ENCODE results near the gene IRF2BP2.
A peak's percentile ranks its signal among the peaks of the same experiment; 100 is the strongest.

The IRF2BP2 gene

DNA sequence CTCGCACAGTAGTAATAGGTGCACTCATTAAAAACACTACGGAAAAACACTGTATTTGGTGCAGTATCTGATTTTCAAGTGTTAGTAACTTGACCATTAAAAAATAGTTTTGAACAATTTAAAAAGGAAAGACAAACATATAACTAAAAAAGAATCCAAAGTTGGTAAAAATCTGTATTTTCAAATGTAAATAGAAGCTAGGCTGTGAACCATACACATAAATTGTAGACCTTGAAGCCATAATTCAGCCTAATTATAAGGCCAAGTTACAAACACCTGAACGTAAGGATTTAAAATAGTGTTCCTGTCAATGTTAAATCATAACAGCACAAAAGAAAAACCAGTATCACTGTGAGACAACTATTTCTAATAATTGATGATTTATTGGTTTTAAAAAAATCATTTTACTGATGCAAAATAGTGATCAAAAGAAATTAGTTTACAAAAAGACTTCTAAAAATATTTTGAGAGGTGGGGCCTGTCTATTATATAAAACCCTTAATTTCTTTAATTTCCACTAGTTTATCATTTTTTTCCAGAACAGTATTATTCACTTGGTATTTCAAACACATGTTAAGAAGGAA, 4.5 kb downstream of the IRF2BP2 start:
- DNase-seq = no peak
- Histone ChIP-seq H3K4me1 (ENCODE audit: low read length) (peaks cover 56% of the 10 kb centered on the region), H3K79me2 (ENCODE audit: low read length) (peaks cover 73% of the 10 kb centered on the region), H2AFZ (ENCODE audit: low read length) (no peak overlapping the region), H3K9me2 (replicated peaks; ENCODE audit: insufficient read depth, low read length) (no peaks in the 10 kb centered on the region), H3K9ac (ENCODE audit: low read length) (peak overlapping the region; percentile 96; the same call in 1 of the 2 replicates), H3K27ac (ENCODE audit: low read length) (peak overlapping the region; percentile 96; the same call in 1 of the 2 replicates), H3K36me3 (replicated peaks; ENCODE audit: insufficient read depth, low read length) (peaks cover 9% of the 10 kb centered on the region), H3K27me3 (replicated peaks; ENCODE audit: insufficient read depth, low read length) (no peaks in the 10 kb centered on the region), H3F3A (ENCODE audit: insufficient read depth, low read length) (peaks cover 77% of the 10 kb centered on the region), H3K9me3 (replicated peaks; ENCODE audit: insufficient read depth, low read length) (no peaks in the 10 kb centered on the region), H3K4me3 (ENCODE audit: low read length) (peak overlapping the region; percentile 80), H4K20me1 (ENCODE audit: insufficient read depth, low read length) (peaks cover 12% of the 10 kb centered on the region; the same call in 1 of the 2 replicates), H3K4me2 (ENCODE audit: low read depth, low read length) (peak overlapping the region; percentile 100)
- no peak for TF ChIP-seq EZH2phosphoT487 (IDR thresholded peaks at IDR 0.05; ENCODE audit: low read length)
- TF ChIP-seq, protein P1, sequence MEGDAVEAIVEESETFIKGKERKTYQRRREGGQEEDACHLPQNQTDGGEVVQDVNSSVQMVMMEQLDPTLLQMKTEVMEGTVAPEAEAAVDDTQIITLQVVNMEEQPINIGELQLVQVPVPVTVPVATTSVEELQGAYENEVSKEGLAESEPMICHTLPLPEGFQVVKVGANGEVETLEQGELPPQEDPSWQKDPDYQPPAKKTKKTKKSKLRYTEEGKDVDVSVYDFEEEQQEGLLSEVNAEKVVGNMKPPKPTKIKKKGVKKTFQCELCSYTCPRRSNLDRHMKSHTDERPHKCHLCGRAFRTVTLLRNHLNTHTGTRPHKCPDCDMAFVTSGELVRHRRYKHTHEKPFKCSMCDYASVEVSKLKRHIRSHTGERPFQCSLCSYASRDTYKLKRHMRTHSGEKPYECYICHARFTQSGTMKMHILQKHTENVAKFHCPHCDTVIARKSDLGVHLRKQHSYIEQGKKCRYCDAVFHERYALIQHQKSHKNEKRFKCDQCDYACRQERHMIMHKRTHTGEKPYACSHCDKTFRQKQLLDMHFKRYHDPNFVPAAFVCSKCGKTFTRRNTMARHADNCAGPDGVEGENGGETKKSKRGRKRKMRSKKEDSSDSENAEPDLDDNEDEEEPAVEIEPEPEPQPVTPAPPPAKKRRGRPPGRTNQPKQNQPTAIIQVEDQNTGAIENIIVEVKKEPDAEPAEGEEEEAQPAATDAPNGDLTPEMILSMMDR (IDR thresholded peaks at IDR 0.05; ENCODE audit: low read length) = no peak
- TF ChIP-seq EZH2 (optimal IDR thresholded peaks at IDR 0.05; ENCODE audit: low read depth, low read length) = no peak

DNA sequence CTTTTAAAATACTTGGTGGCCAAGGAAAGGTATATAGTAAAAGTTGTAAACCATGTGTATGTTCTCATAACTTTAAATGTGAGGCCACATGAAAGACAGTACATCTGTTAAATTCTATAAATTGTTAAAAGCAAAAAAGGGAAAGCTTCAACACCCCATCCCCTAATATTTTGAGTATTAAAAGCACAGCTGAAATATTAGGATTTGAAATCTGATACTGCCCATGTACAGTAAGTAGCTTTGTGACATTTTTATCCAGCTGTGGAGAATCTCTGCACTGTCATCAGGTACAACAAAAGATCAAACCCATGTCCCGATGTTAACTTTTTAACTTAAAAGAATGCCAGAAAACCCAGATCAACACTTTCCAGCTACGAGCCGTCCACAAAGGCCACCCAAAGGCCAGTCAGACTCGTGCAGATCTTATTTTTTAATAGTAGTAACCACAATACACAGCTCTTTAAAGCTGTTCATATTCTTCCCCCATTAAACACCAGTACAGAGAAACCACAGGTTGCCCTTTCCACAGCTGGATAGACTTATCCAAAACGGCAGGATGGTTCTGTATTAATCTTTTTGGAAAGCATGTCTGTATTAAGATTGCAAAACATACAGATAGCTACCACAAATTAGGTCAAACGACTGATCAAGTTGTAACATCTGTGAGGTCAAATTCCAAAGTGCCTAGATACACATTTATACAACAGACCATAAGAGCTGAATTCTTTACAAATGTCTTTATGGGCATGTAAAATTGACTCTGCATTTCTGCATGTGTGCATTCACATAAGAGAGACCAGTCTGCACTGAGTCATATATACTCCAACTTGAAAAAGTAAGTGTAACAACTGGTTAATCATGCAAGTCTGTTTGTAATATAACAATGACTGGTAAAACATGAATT, 5.2 kb downstream of the IRF2BP2 start:
- Histone ChIP-seq H2AFZ (ENCODE audit: low read length) (no peak overlapping the region), H3K27ac (ENCODE audit: low read length) (peak overlapping the region; percentile 3; the same call in 1 of the 2 replicates), H3K36me3 (replicated peaks; ENCODE audit: insufficient read depth, low read length) (peaks cover 9% of the 10 kb centered on the region), H3K9me2 (replicated peaks; ENCODE audit: insufficient read depth, low read length) (no peaks in the 10 kb centered on the region), H3K27me3 (replicated peaks; ENCODE audit: insufficient read depth, low read length) (no peaks in the 10 kb centered on the region), H3K4me3 (ENCODE audit: low read length) (peak overlapping the region; percentile 80), H3K9me3 (replicated peaks; ENCODE audit: insufficient read depth, low read length) (no peaks in the 10 kb centered on the region), H3K9ac (ENCODE audit: low read length) (peak overlapping the region; percentile 96; the same call in 1 of the 2 replicates), H3K4me2 (ENCODE audit: low read depth, low read length) (peak overlapping the region; percentile 100), H4K20me1 (ENCODE audit: insufficient read depth, low read length) (peaks cover 12% of the 10 kb centered on the region; the same call in 1 of the 2 replicates), H3F3A (ENCODE audit: insufficient read depth, low read length) (peaks cover 80% of the 10 kb centered on the region), H3K79me2 (ENCODE audit: low read length) (peaks cover 73% of the 10 kb centered on the region), H3K4me1 (ENCODE audit: low read length) (peaks cover 57% of the 10 kb centered on the region)
- no peak for DNase-seq
- TF ChIP-seq EZH2phosphoT487 (IDR thresholded peaks at IDR 0.05; ENCODE audit: low read length) = no peak
- TF ChIP-seq EZH2 (optimal IDR thresholded peaks at IDR 0.05; ENCODE audit: low read depth, low read length) = no peak
- TF ChIP-seq, protein P1 (IDR thresholded peaks at IDR 0.05; ENCODE audit: low read length) = no peak

DNA sequence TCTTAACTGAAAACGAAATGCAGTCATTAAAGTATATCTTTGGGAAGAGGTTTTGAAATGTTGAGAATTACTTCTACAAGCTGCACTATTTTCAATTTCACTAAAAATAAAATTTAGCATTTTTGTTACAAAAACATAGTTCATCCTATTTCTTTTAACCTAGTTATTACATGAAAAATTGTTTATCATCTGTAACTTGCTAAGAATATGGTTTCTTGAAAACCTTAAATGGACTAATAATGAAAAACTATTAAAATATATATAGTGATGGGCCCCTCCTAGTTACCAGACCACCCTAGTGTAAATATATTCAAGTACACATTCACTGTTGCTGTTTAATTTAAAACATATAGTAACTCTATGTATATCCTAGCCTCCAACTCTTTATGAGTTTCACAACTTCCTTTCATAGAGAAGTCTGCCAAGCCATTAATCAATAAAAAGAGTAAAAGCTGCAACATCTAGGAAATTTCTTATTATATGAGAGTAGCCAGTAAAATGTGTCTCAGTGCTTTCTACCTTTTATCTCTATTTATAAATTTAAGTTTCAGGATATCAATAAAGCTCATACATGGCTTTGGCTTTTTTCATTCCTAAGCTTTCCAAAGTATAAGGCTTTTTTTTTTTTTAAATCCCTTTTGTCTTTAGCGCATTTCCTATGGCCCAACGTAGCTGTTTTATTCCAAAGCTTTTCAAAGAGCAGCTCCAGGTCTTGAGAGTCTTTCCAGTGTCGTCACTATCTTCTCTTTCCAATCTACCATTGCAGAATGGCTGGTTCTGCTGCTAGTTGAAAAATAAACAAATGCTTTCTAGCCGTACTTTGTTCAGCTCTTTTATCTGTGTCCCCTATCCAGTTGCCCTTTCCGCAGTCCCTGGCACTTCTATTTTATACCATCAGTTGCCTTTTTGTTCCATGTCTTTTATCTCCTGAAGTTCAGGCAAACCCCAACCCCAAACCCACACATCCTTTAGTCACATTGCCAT, 6.5 kb downstream of the IRF2BP2 start:
- DNase-seq = no peak
- Histone ChIP-seq H3K4me1 (ENCODE audit: low read length) (peaks cover 66% of the 10 kb centered on the region), H3K36me3 (replicated peaks; ENCODE audit: insufficient read depth, low read length) (peaks cover 9% of the 10 kb centered on the region), H3K27me3 (replicated peaks; ENCODE audit: insufficient read depth, low read length) (no peaks in the 10 kb centered on the region), H3K9ac (ENCODE audit: low read length) (no peak overlapping the region), H3K4me3 (ENCODE audit: low read length) (no peak overlapping the region), H4K20me1 (ENCODE audit: insufficient read depth, low read length) (peaks cover 12% of the 10 kb centered on the region; the same call in 1 of the 2 replicates), H3K27ac (ENCODE audit: low read length) (peak overlapping the region; percentile 94; the same call in 1 of the 2 replicates), H3K4me2 (ENCODE audit: low read depth, low read length) (peak overlapping the region; percentile 100; the same call in 1 of the 2 replicates), H3K9me3 (replicated peaks; ENCODE audit: insufficient read depth, low read length) (no peaks in the 10 kb centered on the region), H3K79me2 (ENCODE audit: low read length) (peaks cover 66% of the 10 kb centered on the region), H3K9me2 (replicated peaks; ENCODE audit: insufficient read depth, low read length) (no peaks in the 10 kb centered on the region), H2AFZ (ENCODE audit: low read length) (no peak overlapping the region), H3F3A (ENCODE audit: insufficient read depth, low read length) (peaks cover 91% of the 10 kb centered on the region)
- TF ChIP-seq EZH2phosphoT487 (IDR thresholded peaks at IDR 0.05; ENCODE audit: low read length) = no peak
- TF ChIP-seq, protein P1 (IDR thresholded peaks at IDR 0.05; ENCODE audit: low read length) = no peak
- no peak for TF ChIP-seq EZH2 (optimal IDR thresholded peaks at IDR 0.05; ENCODE audit: low read depth, low read length)
